Smooth muscle cell (in vitro differentiated cells): Measurements from ENCODE around the gene HNRNPM. TPM values are rescaled to one million over a fixed set of nuclear protein-coding genes. Genes with fewer than 3 reads are reported as not detected.

Experiments
- DNase-seq: peaks from one replicate; lab custom pipeline; 2025; ENCODE audit not compliant: unreplicated experiment; lab: John Stamatoyannopoulos, UW
- H2AFZ ChIP-seq: fragments of 200-600 bp; sonication (generic); 2 replicates; pipeline ENCODE4 v1.6.0; 2016; ENCODE audit warnings: antibody characterized with exemption, low read depth, mild to moderate bottlenecking
- H3F3A ChIP-seq: fragments of 200-600 bp; sonication (generic); 2 replicates; pipeline ENCODE4 v1.6.0; 2017; ENCODE audit warnings: antibody characterized with exemption, low read depth
- H3K27ac ChIP-seq: fragments of 200-600 bp; sonication (generic); 2 replicates; pipeline ENCODE4 v1.5.1; 2016; ENCODE audit warnings: low read depth, mild to moderate bottlenecking
- H3K27me3 ChIP-seq: fragments of 200-600 bp; sonication (generic); 2 replicates; pipeline ENCODE4 v1.6.1; 2016; ENCODE audit warnings: low read depth, mild to moderate bottlenecking
- H3K36me3 ChIP-seq: fragments of 200-600 bp; sonication (generic); 2 replicates; pipeline ENCODE4 v1.5.1; 2016; ENCODE audit warnings: low read depth
- H3K4me1 ChIP-seq: fragments of 200-600 bp; sonication (generic); 2 replicates; pipeline ENCODE4 v1.5.1; 2016; ENCODE audit warnings: low read depth
- H3K4me2 ChIP-seq: fragments of 200-600 bp; sonication (generic); 2 replicates; pipeline ENCODE4 v1.6.0; 2016; ENCODE audit warnings: mild to moderate bottlenecking
- H3K4me3 ChIP-seq: fragments of 200-600 bp; sonication (generic); 2 replicates; pipeline ENCODE4 v1.5.1; 2016; ENCODE audit warnings: mild to moderate bottlenecking
- H3K79me2 ChIP-seq: fragments of 200-600 bp; sonication (generic); 2 replicates; pipeline ENCODE4 v1.6.0; 2016; ENCODE audit warnings: low read depth, mild to moderate bottlenecking
- H3K9ac ChIP-seq: fragments of 200-600 bp; sonication (generic); 2 replicates; pipeline ENCODE4 v1.6.0; 2016; ENCODE audit warnings: low read depth
- H3K9me3 ChIP-seq: fragments of 200-600 bp; sonication (generic); replicated peaks from 2 replicates; pipeline ENCODE4 v1.5.1; 2016; ENCODE audit warnings: low read depth
- H4K20me1 ChIP-seq: fragments of 200-600 bp; sonication (generic); 2 replicates; pipeline ENCODE4 v1.6.0; 2016; ENCODE audit warnings: low read depth
- WGBS: methylation state at CpG from one replicate; pipeline ENCODE4 v1.1.7; 2016; ENCODE audit warnings: low lambda C conversion rate; 5-methylcytosine and 5-hydroxymethylcytosine counted together
- polyA plus RNA-seq: library from polyadenylated mRNA; unstranded; fragments of >200 nt; fragmentation: Nextera tagmentation; extraction: Ambion mirVana; gene quantifications from 2 replicates; pipeline ENCODE4 v1.2.1, GENCODE V29; 2016
- total RNA-seq: library from RNA; depleted of rRNA; stranded (reverse); fragments of >200 nt; gene quantifications from 2 replicates; pipeline ENCODE4 v1.2.3, GENCODE V29; 2014
- TF ChIP-seq, protein P1 (sequence below): fragments of 200-600 bp; sonication (generic); IDR thresholded peaks from 2 replicates; pipeline ENCODE4 v1.5.1; 2017; ENCODE audit warnings: borderline replicate concordance, mild to moderate bottlenecking, antibody characterized with exemption; ENCODE audit not compliant: insufficient read depth, poor library complexity, severe bottlenecking

Gene HNRNPM
- total and polyA plus RNA-seq, 2 experiments from 2014 or later: 44.3 to 143 TPM

DNA sequence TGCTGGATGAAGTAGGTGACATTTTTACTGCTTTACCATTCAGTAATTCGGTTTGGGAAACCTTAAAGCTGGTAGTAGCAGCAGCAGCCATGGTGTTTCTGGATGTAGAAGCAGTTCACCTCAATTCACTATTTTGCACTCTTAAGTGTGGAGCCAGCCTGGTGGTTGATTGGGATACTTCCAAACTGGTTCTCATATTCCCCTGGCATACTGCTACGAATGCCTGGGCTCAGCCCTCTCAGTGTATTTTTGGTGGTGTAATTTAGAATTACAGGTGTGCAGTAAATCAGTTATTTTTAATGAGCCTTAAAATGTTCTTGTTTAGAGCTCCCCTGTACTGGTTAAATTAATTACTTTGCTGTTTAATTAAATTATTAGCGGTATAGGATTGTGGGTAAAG, 12.4 kb downstream of the HNRNPM start:
- H3K4me3 ChIP-seq: no peak overlapping the region
- no peak overlapping the region for H2AFZ ChIP-seq
- no peak overlapping the region for H3K9ac ChIP-seq
- peaks cover 32% of the 10 kb centered on the region for H3F3A ChIP-seq
- H3K27me3 ChIP-seq: no peaks in the 10 kb centered on the region
- peak overlapping the region; percentile 80 for H3K27ac ChIP-seq
- H4K20me1 ChIP-seq: peaks cover 100% of the 10 kb centered on the region
- H3K4me1 ChIP-seq: peaks cover 30% of the 10 kb centered on the region
- 88% methylated on average over 3 of the region's 3 CpGs for WGBS
- peaks cover 100% of the 10 kb centered on the region for H3K79me2 ChIP-seq
- H3K36me3 ChIP-seq: peaks cover 4% of the 10 kb centered on the region
- TF ChIP-seq, protein P1, sequence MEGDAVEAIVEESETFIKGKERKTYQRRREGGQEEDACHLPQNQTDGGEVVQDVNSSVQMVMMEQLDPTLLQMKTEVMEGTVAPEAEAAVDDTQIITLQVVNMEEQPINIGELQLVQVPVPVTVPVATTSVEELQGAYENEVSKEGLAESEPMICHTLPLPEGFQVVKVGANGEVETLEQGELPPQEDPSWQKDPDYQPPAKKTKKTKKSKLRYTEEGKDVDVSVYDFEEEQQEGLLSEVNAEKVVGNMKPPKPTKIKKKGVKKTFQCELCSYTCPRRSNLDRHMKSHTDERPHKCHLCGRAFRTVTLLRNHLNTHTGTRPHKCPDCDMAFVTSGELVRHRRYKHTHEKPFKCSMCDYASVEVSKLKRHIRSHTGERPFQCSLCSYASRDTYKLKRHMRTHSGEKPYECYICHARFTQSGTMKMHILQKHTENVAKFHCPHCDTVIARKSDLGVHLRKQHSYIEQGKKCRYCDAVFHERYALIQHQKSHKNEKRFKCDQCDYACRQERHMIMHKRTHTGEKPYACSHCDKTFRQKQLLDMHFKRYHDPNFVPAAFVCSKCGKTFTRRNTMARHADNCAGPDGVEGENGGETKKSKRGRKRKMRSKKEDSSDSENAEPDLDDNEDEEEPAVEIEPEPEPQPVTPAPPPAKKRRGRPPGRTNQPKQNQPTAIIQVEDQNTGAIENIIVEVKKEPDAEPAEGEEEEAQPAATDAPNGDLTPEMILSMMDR: no peak
- no peaks in the 10 kb centered on the region for H3K9me3 ChIP-seq
- H3K4me2 ChIP-seq: peak overlapping the region; percentile 76
- DNase-seq: no peak

DNA sequence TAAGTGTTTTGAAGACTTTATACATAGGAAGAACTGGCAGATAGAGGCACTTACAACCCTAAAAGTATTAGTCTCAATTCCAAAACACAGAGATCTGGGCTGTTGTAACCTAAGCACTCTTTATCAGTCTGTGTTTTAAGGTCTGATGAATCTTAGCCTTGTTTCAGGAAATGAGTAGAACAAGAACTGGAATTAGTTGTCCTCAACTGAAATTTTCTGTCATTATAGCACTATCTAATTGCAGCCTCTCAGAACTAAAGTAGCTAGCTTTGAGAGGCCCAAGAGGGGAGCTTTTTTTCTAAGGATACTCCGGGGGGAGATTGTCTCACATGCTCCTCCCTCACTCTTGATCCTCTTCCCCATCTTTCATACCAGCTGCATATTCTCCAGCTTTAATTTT, 13.1 kb downstream of the HNRNPM start:
- H3K9me3 ChIP-seq: no peaks in the 10 kb centered on the region
- TF ChIP-seq, protein P1: no peak
- peaks cover 2% of the 10 kb centered on the region for H3K36me3 ChIP-seq
- H3K79me2 ChIP-seq: peaks cover 100% of the 10 kb centered on the region
- no peak overlapping the region for H3K9ac ChIP-seq
- H3K4me3 ChIP-seq: no peak overlapping the region
- H2AFZ ChIP-seq: no peak overlapping the region
- 30% methylated on average over 1 of the region's 1 CpG for WGBS
- peaks cover 26% of the 10 kb centered on the region for H3K4me1 ChIP-seq
- DNase-seq: no peak
- H3K27ac ChIP-seq: peak overlapping the region; percentile 80
- H3K27me3 ChIP-seq: no peaks in the 10 kb centered on the region
- H4K20me1 ChIP-seq: peaks cover 100% of the 10 kb centered on the region
- peaks cover 32% of the 10 kb centered on the region for H3F3A ChIP-seq
- H3K4me2 ChIP-seq: peak overlapping the region; percentile 76

DNA sequence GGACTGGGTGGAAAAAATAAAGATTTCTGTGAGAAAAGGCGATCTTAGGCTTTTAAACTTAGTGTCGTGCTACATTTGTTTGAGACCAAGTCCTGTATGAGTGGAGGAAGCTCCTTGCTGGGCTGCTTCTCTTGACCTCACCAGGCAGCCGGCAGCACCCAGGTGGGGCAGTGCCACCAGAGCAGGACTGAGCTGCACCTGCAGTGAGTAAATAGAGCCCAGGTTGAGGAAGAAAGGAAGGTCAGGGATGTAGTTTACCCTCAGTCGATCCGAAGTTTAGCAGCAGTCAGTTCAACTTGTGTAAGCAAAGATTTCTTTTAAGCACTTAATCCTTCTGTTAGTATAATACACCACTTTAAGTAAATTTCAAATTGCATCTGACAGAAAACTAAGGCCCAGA, 13.6 kb downstream of the HNRNPM start:
- H3F3A ChIP-seq: peaks cover 28% of the 10 kb centered on the region
- 61% methylated on average over 5 of the region's 5 CpGs for WGBS
- peaks cover 2% of the 10 kb centered on the region for H3K36me3 ChIP-seq
- peaks cover 26% of the 10 kb centered on the region for H3K4me1 ChIP-seq
- TF ChIP-seq, protein P1: no peak
- peaks cover 100% of the 10 kb centered on the region for H3K79me2 ChIP-seq
- H3K27me3 ChIP-seq: no peaks in the 10 kb centered on the region
- H4K20me1 ChIP-seq: peaks cover 100% of the 10 kb centered on the region
- peak overlapping the region; percentile 80 for H3K27ac ChIP-seq
- no peak overlapping the region for H3K9ac ChIP-seq
- no peak overlapping the region for H2AFZ ChIP-seq
- no peak overlapping the region for H3K4me3 ChIP-seq
- H3K9me3 ChIP-seq: no peaks in the 10 kb centered on the region
- H3K4me2 ChIP-seq: peak overlapping the region; percentile 76
- no peak for DNase-seq

DNA sequence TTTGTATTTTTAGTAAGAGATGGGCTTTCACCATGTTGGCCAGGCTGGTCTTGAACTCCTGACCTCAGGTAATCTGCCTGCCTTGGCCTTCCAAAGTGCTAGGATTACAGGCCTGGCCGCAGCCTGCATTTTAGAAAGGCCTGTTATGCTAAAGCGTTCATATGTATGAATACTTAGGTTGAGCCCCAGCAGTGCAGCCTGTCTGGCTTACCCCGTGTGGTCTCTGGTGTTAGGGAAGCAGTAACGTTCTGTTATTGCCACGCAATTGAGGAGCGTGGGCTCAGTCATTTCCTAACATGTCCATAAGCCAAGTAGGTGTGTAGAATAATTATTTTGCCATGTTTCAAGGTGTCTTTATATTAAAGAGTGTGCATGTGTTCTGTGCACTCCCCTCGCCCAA, 14.3 kb downstream of the HNRNPM start:
- Histone ChIP-seq H4K20me1 (peaks cover 100% of the 10 kb centered on the region), H3K4me2 (peak overlapping the region; percentile 76), H2AFZ (no peak overlapping the region), H3F3A (peaks cover 24% of the 10 kb centered on the region), H3K4me3 (no peak overlapping the region), H3K79me2 (peaks cover 100% of the 10 kb centered on the region), H3K9me3 (no peaks in the 10 kb centered on the region), H3K9ac (peak overlapping the region; percentile 21), H3K36me3 (peaks cover 5% of the 10 kb centered on the region), H3K27me3 (no peaks in the 10 kb centered on the region), H3K4me1 (peaks cover 26% of the 10 kb centered on the region), H3K27ac (peak overlapping the region; percentile 80)
- no peak for DNase-seq
- WGBS: 69% methylated on average over 7 of the region's 7 CpGs
- TF ChIP-seq, protein P1: no peak
